ENCODE measurements around the gene BOLA3. TPM values are rescaled to one million over a fixed set of nuclear protein-coding genes. Genes with fewer than 3 reads are reported as not detected.

BOLA3 gene
- total and polyA plus RNA-seq, 2 of the 4 experiments (the other 2 are of a cell fraction): 13.3 to 39.5 TPM

DNA sequence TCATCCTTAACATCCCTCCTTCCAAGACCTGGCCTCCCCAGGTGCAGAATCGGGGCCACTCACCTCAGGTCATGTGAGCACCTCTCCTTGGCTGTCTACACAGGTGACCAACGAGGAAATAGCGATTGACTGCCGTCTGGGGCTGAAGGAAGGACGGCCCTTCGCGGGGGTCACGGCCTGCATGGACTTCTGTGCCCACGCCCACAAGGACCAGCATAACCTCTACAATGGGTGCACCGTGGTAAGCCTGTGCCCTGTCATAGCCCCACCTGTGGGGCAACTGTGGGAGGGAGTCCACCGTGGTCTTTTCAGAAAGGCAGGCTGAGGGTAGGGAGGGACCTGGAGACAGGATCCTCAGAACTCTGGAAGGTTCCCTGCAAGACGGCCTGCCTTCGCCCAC is 54.3 kb downstream of the BOLA3 start:
- no peaks in the 10 kb centered on the region for H3K27me3 ChIP-seq (ENCODE audit: control insufficient read depth, insufficient read depth, low read length)
- BruUV-seq (replicated peaks): no TSS peak

More for the DNA sequence above, 54.3 kb downstream of the BOLA3 start:
- Histone ChIP-seq H3K9me1 (ENCODE audit: insufficient read depth, low read length) (no peaks in the 10 kb centered on the region), H3K79me1 (ENCODE audit: low read depth in 1 of 2, low read length in 2 of 2) (no peaks in the 10 kb centered on the region; a peak in 2 of 4 replicates), H3K18ac (ENCODE audit: low read depth, low read length) (no peak overlapping the region), H3K4me2 (ENCODE audit: low read depth, low read length) (no peak overlapping the region), H3K9ac (ENCODE audit: low read depth, low read length) (no peak overlapping the region), H3K9me3 (ENCODE audit: control insufficient read depth, insufficient read depth, low read length) (no peaks in the 10 kb centered on the region), H3K4me1 (ENCODE audit: control insufficient read depth, insufficient read depth, low read length) (no peaks in the 10 kb centered on the region), H3K56ac (ENCODE audit: extremely low read depth, insufficient read depth, low read length) (no peak overlapping the region), H4K5ac (ENCODE audit: low read depth, low read length) (no peak overlapping the region), H2BK5ac (ENCODE audit: low read depth, low read length, poor library complexity, severe bottlenecking) (no peak overlapping the region), H2AK9ac (replicated peaks; ENCODE audit: low read depth, low read length, poor library complexity) (no peak overlapping the region), H2BK20ac (ENCODE audit: low read depth, low read length) (no peak overlapping the region), H3K4me3 (ENCODE audit: insufficient read depth, low read depth, low read length) (no peak overlapping the region), H2AK5ac (ENCODE audit: low read depth, low read length) (no peak overlapping the region), H3K14ac (replicated peaks; ENCODE audit: low read depth, low read length) (no peak overlapping the region), H3K23ac (ENCODE audit: low read depth, low read length) (no peak overlapping the region), H4K91ac (ENCODE audit: insufficient read depth, low read depth, low read length) (no peak overlapping the region), H4K20me1 (ENCODE audit: insufficient read depth, low read length) (no peaks in the 10 kb centered on the region), H2AFZ (replicated peaks; ENCODE audit: low read length, poor library complexity) (no peak overlapping the region), H3K27ac (ENCODE audit: insufficient read depth, low read length) (no peak overlapping the region), H2BK15ac (ENCODE audit: low read depth, low read length) (no peak overlapping the region), H3K36me3 (ENCODE audit: control insufficient read depth, insufficient read depth, low read length) (peaks cover 45% of the 10 kb centered on the region), H4K8ac (ENCODE audit: low read depth in 2 of 2, low read length in 2 of 2) (no peak overlapping the region), H3K4ac (ENCODE audit: low read depth, low read length) (no peak overlapping the region), H2BK120ac (ENCODE audit: low read depth, low read length) (no peak overlapping the region)
- 94% methylated on average over 8 of the region's 13 CpGs; no CpG with 5 or more reads in 1 of the 2 experiments for whole genome bisulfite sequencing, 2 experiments (ENCODE audit: extremely low coverage in 2 of 2, insufficient read length in 1 of 2)
- dilution Hi-C loops (cut with HindIII; ENCODE audit: low sequenced_read_pairs, unreplicated experiment) (no loop called here), intact Hi-C loops (cut with micrococcal nuclease) (no loop called here), in situ Hi-C loops (cut with MboI; ENCODE audit: low sequenced_read_pairs) (no loop called here)
- POLR2A ChIA-PET (ENCODE audit: unreplicated experiment): no interaction called here
- no peak for DNase-seq
- ATAC-seq (ENCODE audit: low read depth): no peak
- TF ChIP-seq, protein P1, sequence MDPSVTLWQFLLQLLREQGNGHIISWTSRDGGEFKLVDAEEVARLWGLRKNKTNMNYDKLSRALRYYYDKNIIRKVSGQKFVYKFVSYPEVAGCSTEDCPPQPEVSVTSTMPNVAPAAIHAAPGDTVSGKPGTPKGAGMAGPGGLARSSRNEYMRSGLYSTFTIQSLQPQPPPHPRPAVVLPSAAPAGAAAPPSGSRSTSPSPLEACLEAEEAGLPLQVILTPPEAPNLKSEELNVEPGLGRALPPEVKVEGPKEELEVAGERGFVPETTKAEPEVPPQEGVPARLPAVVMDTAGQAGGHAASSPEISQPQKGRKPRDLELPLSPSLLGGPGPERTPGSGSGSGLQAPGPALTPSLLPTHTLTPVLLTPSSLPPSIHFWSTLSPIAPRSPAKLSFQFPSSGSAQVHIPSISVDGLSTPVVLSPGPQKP (IDR thresholded peaks at IDR 0.05; ENCODE audit: borderline replicate concordance, low read depth, low read length): no peak
- TF ChIP-seq POLR2A (IDR thresholded peaks at IDR 0.05; ENCODE audit: low read depth, low read length) (no peak), FOS (IDR thresholded peaks at IDR 0.05; ENCODE audit: low read depth, low read length) (no peak), MAZ (IDR thresholded peaks at IDR 0.05; ENCODE audit: borderline replicate concordance, low read depth, low read length) (no peak), CHD1 (IDR thresholded peaks at IDR 0.05; ENCODE audit: low read depth, low read length) (no peak), RFX5 (IDR thresholded peaks at IDR 0.05; ENCODE audit: low read depth, low read length) (no peak), BHLHE40 (IDR thresholded peaks at IDR 0.05; ENCODE audit: low read depth, low read length) (no peak), RAD21 (IDR thresholded peaks at IDR 0.05; ENCODE audit: low read length) (no peak), RCOR1 (IDR thresholded peaks at IDR 0.05; ENCODE audit: insufficient replicate concordance, low read length) (no peak), MAFK (IDR thresholded peaks at IDR 0.05; ENCODE audit: low read depth, low read length) (no peak), MXI1 (IDR thresholded peaks at IDR 0.05; ENCODE audit: borderline replicate concordance, low read depth, low read length) (no peak), NFE2L2 (IDR thresholded peaks at IDR 0.05; ENCODE audit: low read depth, low read length) (no peak), CEBPB (IDR thresholded peaks at IDR 0.05; ENCODE audit: low read depth, low read length) (no peak), SMC3 (IDR thresholded peaks at IDR 0.05; ENCODE audit: low read depth, low read length) (no peak)
- TF ChIP-seq, protein P2, sequence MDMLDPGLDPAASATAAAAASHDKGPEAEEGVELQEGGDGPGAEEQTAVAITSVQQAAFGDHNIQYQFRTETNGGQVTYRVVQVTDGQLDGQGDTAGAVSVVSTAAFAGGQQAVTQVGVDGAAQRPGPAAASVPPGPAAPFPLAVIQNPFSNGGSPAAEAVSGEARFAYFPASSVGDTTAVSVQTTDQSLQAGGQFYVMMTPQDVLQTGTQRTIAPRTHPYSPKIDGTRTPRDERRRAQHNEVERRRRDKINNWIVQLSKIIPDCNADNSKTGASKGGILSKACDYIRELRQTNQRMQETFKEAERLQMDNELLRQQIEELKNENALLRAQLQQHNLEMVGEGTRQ (IDR thresholded peaks at IDR 0.05; ENCODE audit: low read depth, low read length): no peak
- TF ChIP-seq, protein P3, sequence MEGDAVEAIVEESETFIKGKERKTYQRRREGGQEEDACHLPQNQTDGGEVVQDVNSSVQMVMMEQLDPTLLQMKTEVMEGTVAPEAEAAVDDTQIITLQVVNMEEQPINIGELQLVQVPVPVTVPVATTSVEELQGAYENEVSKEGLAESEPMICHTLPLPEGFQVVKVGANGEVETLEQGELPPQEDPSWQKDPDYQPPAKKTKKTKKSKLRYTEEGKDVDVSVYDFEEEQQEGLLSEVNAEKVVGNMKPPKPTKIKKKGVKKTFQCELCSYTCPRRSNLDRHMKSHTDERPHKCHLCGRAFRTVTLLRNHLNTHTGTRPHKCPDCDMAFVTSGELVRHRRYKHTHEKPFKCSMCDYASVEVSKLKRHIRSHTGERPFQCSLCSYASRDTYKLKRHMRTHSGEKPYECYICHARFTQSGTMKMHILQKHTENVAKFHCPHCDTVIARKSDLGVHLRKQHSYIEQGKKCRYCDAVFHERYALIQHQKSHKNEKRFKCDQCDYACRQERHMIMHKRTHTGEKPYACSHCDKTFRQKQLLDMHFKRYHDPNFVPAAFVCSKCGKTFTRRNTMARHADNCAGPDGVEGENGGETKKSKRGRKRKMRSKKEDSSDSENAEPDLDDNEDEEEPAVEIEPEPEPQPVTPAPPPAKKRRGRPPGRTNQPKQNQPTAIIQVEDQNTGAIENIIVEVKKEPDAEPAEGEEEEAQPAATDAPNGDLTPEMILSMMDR (conservative IDR thresholded peaks at IDR 0.05; ENCODE audit: low read depth, low read length): no peak
- CTCF ChIA-PET: no interaction called here
